H1 (cell line): ENCODE data around the gene SMARCD2. TPM values are rescaled to one million over a fixed set of nuclear protein-coding genes. Genes with fewer than 3 reads are reported as not detected.

Source experiments
- PHF8 ChIP-seq: fragments of 200-600 bp; sonication (generic); conservative IDR thresholded peaks from 2 replicates; pipeline ENCODE4 v1.7.1; 2012; ENCODE audit warnings: low read depth, mild to moderate bottlenecking, inconsistent platforms, low read length, moderate library complexity
- polyA plus RNA-seq, 7 experiments: library from polyadenylated mRNA; depleted of rRNA in 3 of 7; stranded (reverse) in 5 of 7; unstranded in 2 of 7; fragments of >200 nt in 5 of 7; fragments of 200-250 nt in 2 of 7; gene quantifications; 1 replicate in 5 of 7; 2 replicates in 1 of 7; 4 replicates in 1 of 7; pipeline versions ENCODE4 v1.2.1 to v1.2.3, GENCODE V29; 2011 to 2013; ENCODE audit warnings: missing spikeins in 2 of 7, mixed read lengths in 2 of 7
- total RNA-seq: library from RNA; stranded (reverse); fragmentation: NEBNext Ultra II Directional; extraction: Animal tissue kit (Norgen Biotek cat#: 25700); gene quantifications from 2 replicates; pipeline ENCODE4 v1.2.1, GENCODE V29; 2021

SMARCD2 gene
- total and polyA plus RNA-seq, 2 of the 8 experiments (the other 6 are each of a cell fraction or from before 2014, with no cell fraction given) = 90.0 to 92.2 TPM

DNA sequence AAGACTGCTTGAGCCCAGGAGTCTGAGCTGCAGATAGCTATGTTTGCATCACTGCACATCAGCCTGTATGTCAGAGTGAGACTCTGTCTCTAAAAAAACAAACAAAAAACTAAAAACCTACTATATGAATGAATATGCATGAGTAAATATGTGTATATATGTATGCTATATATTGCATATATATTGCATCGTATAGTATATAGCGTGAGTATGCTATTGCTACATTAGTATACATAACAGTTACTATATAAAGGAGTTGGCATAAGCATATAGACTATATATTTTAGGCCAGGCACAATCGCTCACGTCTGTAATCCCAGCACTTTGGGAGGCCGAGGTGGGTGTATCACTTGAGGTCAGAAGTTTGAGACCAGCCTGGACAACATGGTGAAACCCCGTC, 52.4 kb downstream of the SMARCD2 start (continued):
- TF ChIP-seq PHF8 = no peak
